ENCODE measurements around the gene CRYGN.

Gene CRYGN

GRCh38 chr7:151439855-151440798, at the start of gene CRYGN:
CRYGN (minus strand) TSS chr7:151440141; CDS start chr7:151439917, 224 bp downstream.
- no peaks in the 10 kb centered on the region for H3K36me3 ChIP-seq (ENCODE audit: insufficient read depth)
- no peaks in the 10 kb centered on the region for H3K79me2 ChIP-seq (ENCODE audit: insufficient read depth, low read depth)
- no peak within 1 kb of the TSS for H3K9ac ChIP-seq
- no peak within 1 kb of the TSS for H2AFZ ChIP-seq (ENCODE audit: low read depth)
- no peak within 1 kb of the TSS for H3K4me2 ChIP-seq
- H3K4me1 ChIP-seq (ENCODE audit: low read depth, poor library complexity, severe bottlenecking), result no peaks in the 10 kb centered on the region
- H4K20me1 ChIP-seq (ENCODE audit: insufficient read depth), result no peaks in the 10 kb centered on the region
- TF ChIP-seq, protein P1, sequence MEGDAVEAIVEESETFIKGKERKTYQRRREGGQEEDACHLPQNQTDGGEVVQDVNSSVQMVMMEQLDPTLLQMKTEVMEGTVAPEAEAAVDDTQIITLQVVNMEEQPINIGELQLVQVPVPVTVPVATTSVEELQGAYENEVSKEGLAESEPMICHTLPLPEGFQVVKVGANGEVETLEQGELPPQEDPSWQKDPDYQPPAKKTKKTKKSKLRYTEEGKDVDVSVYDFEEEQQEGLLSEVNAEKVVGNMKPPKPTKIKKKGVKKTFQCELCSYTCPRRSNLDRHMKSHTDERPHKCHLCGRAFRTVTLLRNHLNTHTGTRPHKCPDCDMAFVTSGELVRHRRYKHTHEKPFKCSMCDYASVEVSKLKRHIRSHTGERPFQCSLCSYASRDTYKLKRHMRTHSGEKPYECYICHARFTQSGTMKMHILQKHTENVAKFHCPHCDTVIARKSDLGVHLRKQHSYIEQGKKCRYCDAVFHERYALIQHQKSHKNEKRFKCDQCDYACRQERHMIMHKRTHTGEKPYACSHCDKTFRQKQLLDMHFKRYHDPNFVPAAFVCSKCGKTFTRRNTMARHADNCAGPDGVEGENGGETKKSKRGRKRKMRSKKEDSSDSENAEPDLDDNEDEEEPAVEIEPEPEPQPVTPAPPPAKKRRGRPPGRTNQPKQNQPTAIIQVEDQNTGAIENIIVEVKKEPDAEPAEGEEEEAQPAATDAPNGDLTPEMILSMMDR (conservative IDR thresholded peaks at IDR 0.05; ENCODE audit: low read depth, low read length), result no peak
- no peak within 1 kb of the TSS for H3K4me3 ChIP-seq (IDR thresholded peaks at IDR 0.05; ENCODE audit: insufficient read depth, low read depth, low read length)
- no peaks in the 10 kb centered on the region for H3K27me3 ChIP-seq (ENCODE audit: insufficient read depth, low read depth)
- no peak within 1 kb of the TSS for H3K27ac ChIP-seq

GRCh38 chr7:151489498-151489897, 49.6 kb upstream of the CRYGN start:
- H3K79me2 ChIP-seq (ENCODE audit: insufficient read depth, low read depth), result peaks cover 97% of the 10 kb centered on the region
- no peak overlapping the region for H2AFZ ChIP-seq (ENCODE audit: low read depth)
- H3K4me3 ChIP-seq (IDR thresholded peaks at IDR 0.05; ENCODE audit: insufficient read depth, low read depth, low read length), result no peak overlapping the region
- H4K20me1 ChIP-seq (ENCODE audit: insufficient read depth), result peaks cover 60% of the 10 kb centered on the region
- H3K9ac ChIP-seq, result no peak overlapping the region
- peaks cover 25% of the 10 kb centered on the region; the same call in 1 of the 2 replicates for H3K36me3 ChIP-seq (ENCODE audit: insufficient read depth)
- H3K4me2 ChIP-seq, result no peak overlapping the region
- H3K27me3 ChIP-seq (ENCODE audit: insufficient read depth, low read depth), result no peaks in the 10 kb centered on the region
- TF ChIP-seq, protein P1 (conservative IDR thresholded peaks at IDR 0.05; ENCODE audit: low read depth, low read length), result no peak
- no peak overlapping the region for H3K27ac ChIP-seq
- H3K4me1 ChIP-seq (ENCODE audit: low read depth, poor library complexity, severe bottlenecking), result peaks cover 21% of the 10 kb centered on the region

- Histone ChIP-seq H3K4me1 (ENCODE audit: low read depth, poor library complexity, severe bottlenecking) (peaks cover 14% of the 10 kb centered on the region), H3K79me2 (ENCODE audit: insufficient read depth, low read depth) (peaks cover 96% of the 10 kb centered on the region), H3K9ac (no peak overlapping the region), H3K27me3 (ENCODE audit: insufficient read depth, low read depth) (no peaks in the 10 kb centered on the region), H3K27ac (no peak overlapping the region), H3K36me3 (ENCODE audit: insufficient read depth) (peaks cover 25% of the 10 kb centered on the region; the same call in 1 of the 2 replicates), H3K4me2 (no peak overlapping the region), H3K4me3 (IDR thresholded peaks at IDR 0.05; ENCODE audit: insufficient read depth, low read depth, low read length) (no peak overlapping the region), H2AFZ (ENCODE audit: low read depth) (no peak overlapping the region), H4K20me1 (ENCODE audit: insufficient read depth) (peaks cover 52% of the 10 kb centered on the region)
- TF ChIP-seq, protein P1 (conservative IDR thresholded peaks at IDR 0.05; ENCODE audit: low read depth, low read length), result no peak
These were observed 48.2 kb upstream of the CRYGN start for GRCh38 chr7:151488096-151488495.

- H3K27ac ChIP-seq, result no peak overlapping the region
- no peak overlapping the region for H3K4me2 ChIP-seq
- peaks cover 52% of the 10 kb centered on the region for H4K20me1 ChIP-seq (ENCODE audit: insufficient read depth)
- peaks cover 23% of the 10 kb centered on the region for H3K4me1 ChIP-seq (ENCODE audit: low read depth, poor library complexity, severe bottlenecking)
- H2AFZ ChIP-seq (ENCODE audit: low read depth), result no peak overlapping the region
- H3K4me3 ChIP-seq (IDR thresholded peaks at IDR 0.05; ENCODE audit: insufficient read depth, low read depth, low read length), result no peak overlapping the region
- TF ChIP-seq, protein P1 (conservative IDR thresholded peaks at IDR 0.05; ENCODE audit: low read depth, low read length), result no peak
- peaks cover 96% of the 10 kb centered on the region for H3K79me2 ChIP-seq (ENCODE audit: insufficient read depth, low read depth)
- H3K36me3 ChIP-seq (ENCODE audit: insufficient read depth), result peaks cover 25% of the 10 kb centered on the region; the same call in 1 of the 2 replicates
- no peaks in the 10 kb centered on the region for H3K27me3 ChIP-seq (ENCODE audit: insufficient read depth, low read depth)
- H3K9ac ChIP-seq, result no peak overlapping the region
These were observed 47.3 kb upstream of the CRYGN start for GRCh38 chr7:151487228-151487627.

Data from KMS-11 (cell line).